Measurements from ENCODE around the gene UPF1.

DNA sequence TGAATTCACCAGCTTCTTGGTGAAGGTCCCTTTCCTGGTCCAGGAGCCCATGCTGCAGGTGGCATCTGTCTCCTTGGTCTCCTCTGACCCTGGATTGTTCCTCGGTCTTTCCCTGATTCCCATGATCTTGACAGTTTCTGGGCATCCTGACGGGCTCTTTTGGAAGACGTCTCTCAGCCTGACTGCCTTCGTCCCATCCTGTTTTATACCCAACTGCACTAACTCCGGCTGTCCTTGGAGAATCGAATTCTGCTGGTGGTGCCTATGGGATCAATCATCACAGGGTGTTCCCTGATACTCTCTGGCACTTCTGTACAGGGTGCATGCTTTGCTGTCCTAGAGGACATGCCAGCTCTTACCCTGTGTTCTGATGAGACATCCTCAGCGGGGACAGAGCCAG lies 45.1 kb downstream of the UPF1 start:
- TF ChIP-seq, protein P1, sequence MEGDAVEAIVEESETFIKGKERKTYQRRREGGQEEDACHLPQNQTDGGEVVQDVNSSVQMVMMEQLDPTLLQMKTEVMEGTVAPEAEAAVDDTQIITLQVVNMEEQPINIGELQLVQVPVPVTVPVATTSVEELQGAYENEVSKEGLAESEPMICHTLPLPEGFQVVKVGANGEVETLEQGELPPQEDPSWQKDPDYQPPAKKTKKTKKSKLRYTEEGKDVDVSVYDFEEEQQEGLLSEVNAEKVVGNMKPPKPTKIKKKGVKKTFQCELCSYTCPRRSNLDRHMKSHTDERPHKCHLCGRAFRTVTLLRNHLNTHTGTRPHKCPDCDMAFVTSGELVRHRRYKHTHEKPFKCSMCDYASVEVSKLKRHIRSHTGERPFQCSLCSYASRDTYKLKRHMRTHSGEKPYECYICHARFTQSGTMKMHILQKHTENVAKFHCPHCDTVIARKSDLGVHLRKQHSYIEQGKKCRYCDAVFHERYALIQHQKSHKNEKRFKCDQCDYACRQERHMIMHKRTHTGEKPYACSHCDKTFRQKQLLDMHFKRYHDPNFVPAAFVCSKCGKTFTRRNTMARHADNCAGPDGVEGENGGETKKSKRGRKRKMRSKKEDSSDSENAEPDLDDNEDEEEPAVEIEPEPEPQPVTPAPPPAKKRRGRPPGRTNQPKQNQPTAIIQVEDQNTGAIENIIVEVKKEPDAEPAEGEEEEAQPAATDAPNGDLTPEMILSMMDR (IDR thresholded peaks at IDR 0.05) = no peak
- no peak for TF ChIP-seq POLR2AphosphoS5 (IDR thresholded peaks at IDR 0.05)
